K562 (cell line): ENCODE measurements around the gene IRF2BP1.

Experiments
- CREB5 ChIP-seq: fragments of 250-450 bp; sonication (Bioruptor Pico); IDR thresholded peaks from 2 replicates; pipeline ENCODE4 v1.5.0; 2020; ENCODE audit warnings: mild to moderate bottlenecking
- CREM ChIP-seq: IDR thresholded peaks from 2 replicates; pipeline ENCODE4 v1.6.1; 2014; ENCODE audit warnings: antibody characterized with exemption, low read depth
- CTCF ChIP-seq, 3 experiments: IDR thresholded peaks in 2 of 3; conservative IDR thresholded peaks in 1 of 3; 2 replicates each; pipeline ENCODE4 v1.5.1; 2011 to 2012; ENCODE audit warnings: low read length in 3 of 3, mild to moderate bottlenecking in 3 of 3, control low read depth in 2 of 3, improper control_type of control experiment in 1 of 3, inconsistent platforms in 1 of 3, low read depth in 1 of 3, mixed read lengths in 1 of 3, moderate library complexity in 1 of 3; ENCODE audit not compliant: insufficient read depth in 2 of 3
- EHMT2 ChIP-seq: fragments of 450-650 bp; IDR thresholded peaks from 2 replicates; pipeline ENCODE4 v1.6.1; 2018; ENCODE audit warnings: antibody characterized with exemption
- GABPA ChIP-seq: fragments of 200-800 bp; sonication (Bioruptor generic); conservative IDR thresholded peaks from 2 replicates; pipeline ENCODE4 v1.6.1; 2016; ENCODE audit warnings: low read depth, missing genetic modification characterization, missing compliant biosample characterization
- NCOA6 ChIP-seq: fragments of 450-650 bp; IDR thresholded peaks from 2 replicates; pipeline ENCODE4 v1.6.1; 2017; ENCODE audit warnings: mild to moderate bottlenecking
- NFATC3 ChIP-seq: fragments of 450-650 bp; IDR thresholded peaks from 2 replicates; pipeline ENCODE4 v1.6.1; 2017; ENCODE audit warnings: mild to moderate bottlenecking
- POLR2AphosphoS5 ChIP-seq: IDR thresholded peaks from 2 replicates; pipeline ENCODE4 v1.6.1; 2011; ENCODE audit warnings: mild to moderate bottlenecking, low read depth, low read length, moderate library complexity; ENCODE audit not compliant: control insufficient read depth, insufficient read depth
- SIN3B ChIP-seq: fragments of 450-650 bp; IDR thresholded peaks from 2 replicates; pipeline ENCODE4 v1.6.1; 2017; ENCODE audit warnings: low read depth, mild to moderate bottlenecking, moderate library complexity
- STAT6 ChIP-seq: sonication (generic); formaldehyde crosslinking; IDR thresholded peaks from 2 replicates; pipeline ENCODE4 v1.8.1; 2023; ENCODE audit warnings: mild to moderate bottlenecking, missing genetic modification reagents
- ZNF232 ChIP-seq: sonication (generic); formaldehyde crosslinking; IDR thresholded peaks from 2 replicates; pipeline ENCODE4 v1.8.0; 2022; ENCODE audit warnings: mild to moderate bottlenecking, missing genetic modification reagents
- ZNF589 ChIP-seq: fragments of 200-800 bp; sonication (Bioruptor generic); IDR thresholded peaks from 2 replicates; pipeline ENCODE4 v1.6.1; 2016; ENCODE audit warnings: low read depth, missing genetic modification characterization, missing compliant biosample characterization

GRCh38 chr19:45917421-45918091, 31.6 kb upstream of the IRF2BP1 start:
- TF ChIP-seq NFATC3 (no peak), NCOA6 (no peak), ZNF232 (CRISPR knock-in tag) (no peak), EHMT2 (no peak), CTCF (IDR thresholded peaks at IDR 0.05 in 2 of 3, conservative IDR thresholded peaks at IDR 0.05 in 1 of 3; ENCODE audit: insufficient read depth in 2 of 3, low read depth in 1 of 3, low read length in 3 of 3) (no peak), ZNF589 (CRISPR knock-in tag) (no peak), POLR2AphosphoS5 (no peak), CREM (no peak), GABPA (tag) (no peak), STAT6 (CRISPR knock-in tag) (no peak), SIN3B (no peak), CREB5 (CRISPR knock-in tag) (no peak)
